SW 1271 (cell line): ENCODE data around the gene TNRC6B.
"Not testable (repeated sequence)": the region's sequence is repeated elsewhere in the genome, so short reads cannot be mapped to it uniquely, and the experiment has no call there.

Experiments
- DNase-seq, 2 experiments: peaks; one replicate each; lab custom pipeline; 2025; lab: John Stamatoyannopoulos, UW

TNRC6B gene

DNA sequence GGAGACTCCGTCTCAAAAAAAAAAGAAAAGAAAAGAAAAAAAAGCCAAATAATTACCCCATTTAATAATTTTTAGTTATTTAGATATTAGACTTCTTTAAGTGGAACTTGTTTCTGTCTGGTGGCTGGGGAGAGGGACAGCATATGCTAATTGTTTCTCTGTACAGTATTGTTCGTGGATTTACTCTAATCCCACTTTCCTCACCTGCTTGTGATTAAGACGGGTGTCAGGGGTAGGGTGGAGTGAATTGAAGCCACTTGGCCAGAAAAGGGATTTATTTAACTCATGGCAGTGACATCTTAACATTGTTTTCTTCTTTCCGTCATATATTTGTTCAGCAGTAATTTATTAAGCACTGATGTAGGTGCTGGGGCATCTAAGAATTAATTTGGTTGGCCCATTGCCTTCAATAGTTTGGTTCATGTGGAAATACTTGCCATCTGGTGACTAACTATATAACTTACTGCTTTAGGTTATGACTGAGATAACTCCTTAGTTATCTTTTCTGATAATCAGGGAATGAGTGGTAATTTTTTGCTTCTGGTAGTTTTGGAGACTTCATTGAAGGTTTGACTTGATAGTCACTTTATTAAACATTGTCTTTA is 4.6 kb downstream of the TNRC6B start:
- no peak for DNase-seq

DNA sequence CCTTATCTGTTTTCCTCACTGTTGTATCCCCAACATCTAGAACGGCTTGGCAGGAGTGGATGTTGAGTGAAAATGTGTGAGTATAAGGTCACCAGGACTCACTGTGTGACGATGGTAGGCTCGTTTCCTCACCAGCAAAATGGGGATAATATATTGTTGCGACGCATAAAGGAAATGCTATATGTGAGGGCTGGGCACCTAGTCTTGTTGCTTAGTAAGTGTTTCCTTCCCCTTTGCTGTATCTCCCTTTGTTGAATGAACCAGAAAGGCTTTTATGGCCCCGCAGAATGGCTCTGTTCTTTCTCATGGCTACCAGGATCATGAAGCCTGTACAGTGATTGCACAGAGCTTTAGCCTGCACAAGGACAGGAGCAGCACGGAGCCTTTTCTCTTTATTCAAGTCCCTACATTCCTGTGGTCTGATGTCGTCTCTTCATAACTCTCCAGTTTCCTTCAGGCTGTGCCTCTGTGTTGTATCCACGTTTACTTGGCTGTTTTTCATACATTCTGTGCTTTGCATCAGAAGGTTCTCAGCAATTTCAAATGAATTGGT is 5.4 kb downstream of the TNRC6B start:
- DNase-seq, result peak in 1 of 2 experiments; percentile 3

DNA sequence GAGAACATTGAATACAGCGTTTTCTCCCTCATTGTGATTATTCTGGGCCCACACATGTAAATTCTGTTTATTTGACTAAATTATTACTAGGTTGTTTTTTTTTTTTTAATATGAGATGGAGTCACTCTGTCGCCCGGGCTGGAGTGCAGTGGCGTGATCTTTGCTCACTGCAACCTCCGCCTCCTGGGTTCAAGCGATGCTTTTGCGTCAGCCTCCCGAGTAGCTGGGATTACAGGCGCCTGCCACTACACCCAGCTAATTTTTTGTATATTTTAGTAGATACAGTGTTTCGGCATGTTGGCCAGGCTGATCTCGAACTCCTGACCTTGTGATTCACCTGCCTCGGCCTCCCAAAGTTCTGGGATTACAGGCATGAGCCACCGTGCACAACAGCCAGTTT is 5.9 kb downstream of the TNRC6B start:
- DNase-seq, result not testable (repeated sequence)

DNA sequence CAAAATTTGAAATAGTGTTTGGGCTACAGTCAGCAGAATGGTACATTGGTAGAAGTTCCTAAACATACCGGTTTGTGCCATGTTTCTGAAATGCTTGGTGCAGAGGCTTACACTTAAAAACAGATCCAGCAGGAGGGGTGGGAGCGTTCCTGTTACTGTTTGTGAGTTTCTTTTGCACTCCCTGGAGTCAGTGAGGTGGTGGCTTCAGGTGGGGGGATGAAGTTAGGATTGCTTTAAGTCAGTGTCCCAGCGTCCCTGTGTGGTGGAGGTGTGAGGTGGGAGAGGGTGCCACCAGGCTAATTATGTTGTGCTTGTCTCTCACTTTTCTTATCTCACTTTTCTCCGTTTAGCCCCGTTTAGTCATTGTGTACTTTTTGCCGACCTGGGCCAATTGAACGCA is 9.7 kb downstream of the TNRC6B start:
- no peak for DNase-seq

DNA sequence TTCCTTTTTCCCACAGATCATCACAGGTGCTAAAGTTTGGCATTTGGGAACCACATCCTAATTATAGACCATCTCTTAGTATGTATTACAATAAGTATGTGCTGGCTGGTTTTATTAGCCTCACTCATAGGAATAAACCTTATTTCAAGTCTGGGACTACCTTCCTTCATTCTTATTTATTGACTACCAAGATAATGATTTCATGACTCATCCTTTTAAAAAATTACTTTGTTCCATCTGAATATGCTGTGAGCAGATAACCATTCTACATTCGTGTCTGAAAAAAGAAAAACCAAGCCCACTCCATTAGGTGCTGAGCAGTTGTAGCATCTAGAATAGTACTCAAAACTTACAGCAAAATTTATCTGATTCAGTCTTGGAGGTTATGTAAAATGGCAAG is 12.3 kb downstream of the TNRC6B start:
- no peak for DNase-seq

DNA sequence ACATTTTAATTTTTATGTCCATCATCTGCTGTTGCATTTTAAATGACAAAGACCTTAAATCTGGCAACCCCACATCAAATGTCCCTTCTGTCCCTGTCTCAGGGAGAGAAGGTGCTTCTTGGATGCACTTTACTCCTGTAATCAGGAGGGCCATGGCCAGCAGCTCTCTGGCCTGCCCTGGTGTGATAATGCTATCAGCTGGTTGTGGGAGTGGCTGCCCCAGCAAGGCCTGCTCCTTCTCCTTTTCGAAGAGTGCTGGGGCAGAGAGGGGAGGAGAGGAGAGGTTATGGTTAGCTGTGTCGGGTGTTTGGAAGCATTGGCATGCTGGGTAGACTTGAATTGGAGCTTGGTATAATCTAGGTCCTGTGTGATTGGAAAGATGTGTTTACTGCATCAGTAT is 12.8 kb downstream of the TNRC6B start:
- DNase-seq, result no peak

DNA sequence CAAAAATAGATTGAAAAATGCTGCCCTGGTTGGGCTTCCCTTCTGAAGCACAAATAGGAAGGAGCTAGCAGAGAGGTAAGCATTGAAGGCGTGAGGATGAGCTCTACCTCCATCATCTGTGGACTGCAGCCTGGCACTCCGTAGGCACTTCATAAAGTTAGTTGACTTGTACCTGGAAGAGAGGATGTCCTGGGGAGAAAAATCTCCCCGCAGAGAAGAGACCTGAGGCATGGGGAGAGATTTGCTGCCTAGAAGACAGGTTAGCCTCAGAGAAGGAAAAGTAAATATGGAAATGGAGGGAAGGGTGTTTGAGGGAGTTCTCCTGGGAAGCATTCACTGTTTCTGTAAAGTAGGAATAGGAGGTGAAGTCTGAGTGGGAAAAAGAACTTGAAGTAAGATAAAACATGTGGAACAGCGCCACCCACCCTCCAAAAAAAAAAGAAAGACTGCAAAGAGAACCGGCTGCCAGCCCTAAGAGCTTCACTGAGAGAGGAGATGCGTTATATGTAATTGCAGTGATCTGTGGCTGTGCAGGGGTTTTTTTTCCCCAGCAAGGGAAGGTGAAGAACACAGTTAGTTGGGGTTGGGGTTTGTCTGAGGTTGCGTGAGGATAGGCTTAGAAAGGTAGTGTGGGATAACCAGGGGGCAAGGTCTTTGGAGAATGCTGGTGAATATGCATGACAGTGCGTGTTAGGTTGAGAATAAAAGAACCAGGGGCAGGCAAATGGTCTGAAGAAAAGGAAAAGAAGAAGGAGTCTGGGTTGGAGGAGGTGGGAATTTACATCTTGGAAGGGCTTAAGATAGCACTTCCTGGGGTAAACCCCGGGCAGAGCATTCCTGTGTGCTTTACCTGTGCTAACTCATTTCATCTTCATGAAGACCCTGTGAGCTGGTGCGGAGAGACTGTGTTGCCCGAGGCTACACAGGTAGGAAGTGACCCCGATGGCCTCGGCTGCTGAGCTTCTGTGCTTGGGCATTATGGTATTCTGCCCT is 16.0 kb downstream of the TNRC6B start:
- DNase-seq, result no peak

DNA sequence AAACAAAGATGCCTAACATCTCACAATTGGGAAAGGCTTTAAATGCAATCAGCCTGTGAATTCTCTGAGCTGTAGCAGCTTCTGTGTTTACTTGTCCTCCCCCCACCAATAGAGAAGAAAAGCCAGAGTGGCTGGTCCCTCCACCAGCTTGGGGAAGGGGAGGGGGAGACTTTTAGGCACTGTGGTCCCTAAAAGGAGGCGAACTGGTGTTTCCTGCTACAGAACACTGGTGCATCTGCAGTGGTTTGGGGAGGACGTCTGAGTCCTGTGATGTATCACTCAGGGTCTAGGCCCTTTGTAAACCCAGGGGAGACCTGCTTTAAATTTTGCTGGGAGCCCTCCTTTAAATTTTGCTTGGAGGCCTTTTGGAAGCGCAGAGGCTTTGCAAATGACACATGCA is 16.9 kb downstream of the TNRC6B start:
- no peak for DNase-seq

DNA sequence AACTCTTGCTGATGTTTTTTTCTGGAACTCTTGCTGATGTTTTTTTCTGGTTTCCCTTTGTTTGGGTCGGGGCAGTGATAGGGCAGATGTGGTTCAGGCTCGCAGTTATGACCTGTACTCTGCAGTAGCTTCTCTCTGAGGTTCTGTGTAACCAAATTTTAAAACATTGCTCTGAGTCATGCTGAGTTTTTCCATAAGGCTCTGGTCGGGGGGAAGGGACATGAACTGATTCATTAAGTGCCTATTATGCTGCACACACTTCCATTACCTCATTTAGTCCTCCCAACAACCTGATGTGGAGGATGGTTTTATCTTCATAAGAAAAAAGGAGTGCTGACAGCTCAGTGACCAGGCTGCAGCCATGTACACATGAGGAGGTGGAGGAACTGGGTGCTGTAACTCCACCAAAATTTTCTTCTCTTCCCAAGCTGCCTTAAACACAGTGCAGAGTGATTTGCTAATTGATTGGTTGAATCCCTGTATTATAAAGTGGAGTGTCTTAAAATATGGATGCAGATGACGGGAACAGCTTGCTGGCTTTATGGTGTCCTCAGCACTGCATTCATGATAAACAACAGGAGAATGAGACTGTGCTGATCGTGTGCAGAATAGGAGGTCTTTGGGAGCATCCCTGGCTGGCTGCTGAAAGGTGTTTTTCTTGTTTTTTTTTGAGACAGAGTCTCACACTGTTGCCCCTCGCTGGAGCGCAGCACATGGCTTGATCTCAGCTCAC is 19.1 kb downstream of the TNRC6B start:
- no peak for DNase-seq

DNA sequence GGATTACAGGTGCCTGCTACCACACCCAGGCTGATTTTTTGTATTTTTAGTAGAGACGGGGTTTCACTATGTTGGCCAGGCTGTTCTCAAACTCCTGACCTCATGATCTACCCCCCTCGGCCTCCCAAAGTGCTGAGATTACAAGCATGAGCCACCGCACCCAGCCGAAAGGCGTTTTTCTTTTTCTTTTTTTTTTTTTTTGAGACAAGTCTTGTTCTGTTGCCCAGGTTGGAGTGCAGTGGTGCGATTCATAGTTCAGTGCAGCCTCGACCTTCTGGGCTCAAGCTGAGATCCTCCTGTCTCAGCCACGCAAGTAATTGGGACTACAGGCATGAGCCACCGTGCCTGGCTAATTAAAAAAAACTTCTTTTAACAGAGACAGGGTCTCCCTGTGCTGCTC is 19.7 kb downstream of the TNRC6B start:
- DNase-seq, result not testable (repeated sequence)

DNA sequence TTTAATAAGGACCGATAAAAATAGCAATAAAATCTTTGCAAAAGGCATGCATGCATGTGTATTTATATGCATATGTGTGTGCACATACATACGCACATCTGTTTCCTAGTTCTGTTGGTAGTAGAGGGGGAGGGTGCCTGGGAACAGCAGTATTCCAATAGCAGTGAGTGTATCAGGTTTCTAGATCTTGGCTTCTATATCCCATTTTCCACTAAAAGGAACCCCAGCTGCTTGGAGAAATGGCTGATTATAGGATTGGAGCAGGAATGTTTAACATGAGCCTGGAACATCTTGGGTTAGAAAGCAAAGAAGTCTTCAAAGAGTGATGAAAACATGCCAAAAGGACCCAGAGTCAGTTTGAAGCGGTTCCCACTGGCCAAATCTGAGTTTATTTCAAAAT is 21.0 kb downstream of the TNRC6B start:
- DNase-seq, result no peak

DNA sequence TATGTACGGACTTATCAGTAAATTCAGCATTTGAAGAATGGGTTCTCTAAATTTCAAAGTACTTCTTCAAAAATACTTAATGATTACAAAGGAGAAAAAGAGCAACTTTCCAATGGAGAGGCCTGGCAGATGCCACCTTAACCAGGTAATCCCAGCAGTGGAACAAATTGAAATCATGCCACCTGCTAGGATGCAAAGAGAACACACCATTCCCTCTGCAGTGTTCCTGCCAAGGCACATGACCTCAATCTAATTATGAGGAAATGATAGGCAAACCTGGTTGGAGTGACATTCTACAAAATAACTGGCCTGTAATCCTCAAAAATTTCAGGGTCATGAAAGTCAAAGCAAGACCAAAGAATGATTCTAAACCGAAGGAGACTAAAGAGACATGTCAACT is 21.5 kb downstream of the TNRC6B start:
- no peak for DNase-seq

DNA sequence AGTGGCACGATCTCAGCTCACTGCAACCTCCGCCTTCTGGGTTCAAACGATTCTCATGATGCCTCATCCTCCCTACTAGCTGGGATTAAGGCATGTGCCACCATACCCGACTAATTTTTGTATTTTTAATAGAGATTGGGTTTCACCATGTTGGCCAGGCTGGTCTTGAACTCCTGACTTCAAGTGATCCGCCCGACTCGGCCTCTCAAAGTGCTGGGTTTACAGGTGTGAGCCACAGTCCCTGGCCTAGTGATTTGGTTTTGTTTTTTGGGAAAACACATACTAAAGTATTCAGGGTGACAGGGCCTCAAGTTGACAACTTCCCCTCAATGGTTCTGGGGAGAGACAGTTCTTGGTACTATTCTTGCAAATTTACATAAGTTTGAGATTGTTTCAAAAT is 22.1 kb downstream of the TNRC6B start:
- no peak for DNase-seq

DNA sequence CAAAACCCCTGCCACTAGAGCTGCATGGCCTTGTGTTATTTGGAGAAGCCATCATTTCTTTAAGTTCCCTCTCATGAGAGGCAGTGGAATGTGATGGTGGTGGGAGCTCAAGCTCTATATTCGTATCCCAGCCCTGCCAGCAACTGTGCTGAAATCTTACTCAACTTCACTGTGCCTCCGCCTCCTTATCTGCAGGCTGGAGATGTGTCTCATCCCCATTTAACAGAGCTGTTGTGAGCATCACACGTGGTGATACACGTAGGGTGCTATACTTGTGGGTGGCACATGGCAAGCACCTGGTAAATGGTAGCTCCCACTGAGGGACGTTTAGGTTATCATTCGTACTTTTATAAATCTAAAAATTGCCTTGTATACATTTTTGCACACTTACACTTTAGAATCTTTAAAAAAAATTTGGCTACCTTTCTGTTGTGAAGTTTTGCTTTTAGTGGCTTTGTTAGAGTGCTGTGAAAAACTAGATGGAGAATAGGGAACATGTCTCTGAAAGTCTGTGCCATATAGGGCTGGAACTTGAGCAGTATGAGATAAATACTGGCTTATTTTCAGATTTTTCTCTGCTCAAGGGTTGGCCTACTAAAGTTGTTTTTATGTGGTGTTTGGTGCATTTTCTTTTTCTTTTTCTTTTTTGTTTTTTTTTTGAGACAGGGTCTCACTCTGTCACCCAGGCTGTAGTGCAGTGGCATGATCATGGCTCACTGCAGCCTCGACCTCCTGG is 23.2 kb downstream of the TNRC6B start:
- no peak for DNase-seq

DNA sequence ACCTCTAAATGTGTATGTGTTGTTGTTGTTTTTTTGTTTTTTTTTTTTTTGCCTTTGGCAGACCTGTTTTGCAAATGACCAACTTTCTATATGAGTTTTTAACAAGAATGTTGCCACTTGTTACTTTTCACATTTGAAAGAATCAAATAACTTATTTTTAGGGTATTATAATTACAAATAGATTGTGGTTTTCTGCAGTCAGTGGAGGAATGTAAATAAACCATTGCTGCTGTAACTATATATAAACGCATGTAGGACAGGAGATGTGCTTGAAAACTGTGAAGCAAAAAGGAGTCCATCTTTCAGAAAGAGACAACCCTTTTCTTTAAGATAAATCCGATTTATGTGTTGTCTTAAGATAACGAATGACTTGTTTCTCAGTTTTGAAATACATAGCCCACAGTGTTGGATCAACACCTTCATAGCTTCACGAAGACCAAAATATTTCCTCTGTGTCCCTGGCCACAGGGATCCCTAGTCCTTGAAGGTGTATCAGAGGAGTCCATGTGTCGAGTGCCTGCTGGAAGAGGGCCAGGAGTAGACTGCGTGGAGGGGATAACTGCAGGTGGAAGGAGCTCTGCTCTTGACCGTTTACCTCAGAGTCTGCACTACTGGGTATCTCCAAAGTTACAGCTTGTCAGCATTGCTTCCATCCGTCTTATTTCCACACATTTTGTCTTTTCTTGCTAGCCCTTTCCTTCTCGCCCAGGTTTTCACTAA is 24.7 kb downstream of the TNRC6B start:
- DNase-seq, result no peak

DNA sequence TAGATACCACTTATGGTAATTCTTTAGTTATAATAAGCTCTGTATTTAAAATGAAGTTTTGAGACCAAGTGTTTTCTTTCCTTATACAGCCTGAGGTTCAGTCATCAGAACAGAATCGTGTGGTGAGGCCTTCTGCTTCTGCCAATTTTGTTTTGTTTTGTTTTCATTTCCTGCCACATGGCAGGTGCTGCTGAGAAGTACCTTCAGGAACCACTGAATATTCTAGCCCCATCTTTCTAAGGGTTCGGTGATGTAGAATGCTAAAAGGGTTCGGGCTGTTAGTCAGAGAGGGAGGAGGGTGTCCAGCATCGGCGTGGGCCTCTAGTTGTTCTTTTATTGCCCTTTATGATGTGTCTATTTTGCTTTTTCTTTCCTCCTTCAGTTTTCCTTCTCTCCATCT is 25.8 kb downstream of the TNRC6B start:
- no peak for DNase-seq

DNA sequence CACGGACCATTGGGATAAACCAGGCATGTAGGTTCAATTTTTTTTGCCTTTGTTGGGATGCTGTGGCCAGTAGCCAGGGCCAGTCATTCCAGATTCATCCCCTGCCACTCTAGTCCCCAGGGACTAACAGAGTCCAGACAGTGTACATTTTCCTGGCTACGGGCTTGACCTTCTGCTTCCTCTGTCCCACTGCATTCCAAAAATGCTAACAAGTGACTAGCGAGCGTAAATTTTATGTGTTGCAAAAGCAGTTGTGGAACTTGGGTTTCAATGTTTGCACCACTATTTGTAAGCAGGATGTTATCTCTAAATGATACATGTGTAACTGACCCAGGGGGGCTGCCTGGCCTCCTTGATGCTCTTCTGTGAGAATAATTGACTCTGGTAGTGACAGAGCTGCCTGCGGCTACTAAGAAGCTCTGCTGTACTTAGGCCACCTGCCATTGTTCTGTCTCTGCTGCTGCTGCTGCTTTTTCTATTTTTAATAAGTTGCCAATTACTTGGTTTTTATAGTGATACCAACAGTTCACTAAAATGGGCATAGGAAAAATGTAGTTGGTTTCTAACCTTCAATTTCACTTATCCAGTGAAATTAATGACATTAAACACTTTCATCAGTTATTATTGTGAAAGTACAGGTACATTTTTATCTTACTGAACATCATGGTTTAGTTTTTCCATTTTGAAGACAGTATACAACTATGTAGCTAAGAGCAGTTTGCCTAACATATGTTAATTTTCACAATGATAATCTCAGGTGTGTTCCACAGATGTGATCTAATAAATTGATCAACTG is 26.8 kb downstream of the TNRC6B start:
- DNase-seq, result no peak

DNA sequence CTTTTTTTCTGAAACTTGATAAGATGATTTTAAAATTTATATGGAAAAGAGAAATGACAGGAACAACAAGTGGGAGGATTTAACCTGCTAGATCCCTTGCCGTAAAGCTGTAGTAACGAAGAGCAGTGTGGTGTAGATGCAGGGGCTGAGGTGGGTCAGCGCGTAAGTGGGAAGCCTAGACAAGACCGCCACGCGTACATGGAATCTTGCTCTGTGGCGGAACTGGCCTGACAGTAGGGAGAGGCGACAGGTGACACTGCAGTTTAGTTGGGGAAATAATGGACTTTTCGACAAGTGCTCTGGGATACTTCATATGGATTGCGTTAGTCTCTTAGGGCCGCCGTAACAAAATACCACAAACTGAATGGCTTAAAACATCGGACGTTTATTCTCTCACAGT is 28.8 kb downstream of the TNRC6B start:
- no peak for DNase-seq

DNA sequence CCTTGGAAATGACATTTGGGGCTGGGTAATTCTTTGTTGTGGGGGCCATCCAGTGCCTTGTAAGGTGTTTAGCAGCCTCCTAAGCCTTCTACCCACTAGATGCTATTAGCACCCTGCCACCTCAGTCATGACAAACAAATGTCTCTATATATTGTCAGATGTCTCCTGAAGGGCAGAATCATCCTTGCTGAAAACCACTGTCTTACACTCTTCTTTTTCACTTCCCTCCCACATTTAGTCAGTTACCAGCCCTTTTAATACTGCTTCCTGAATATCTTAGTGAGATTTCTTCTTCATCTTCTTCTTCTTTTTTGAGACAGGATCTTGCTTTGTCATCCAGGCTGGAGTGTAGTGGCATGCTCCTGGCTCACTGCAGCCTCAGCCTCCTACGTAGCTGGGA is 33.1 kb downstream of the TNRC6B start:
- no peak for DNase-seq

DNA sequence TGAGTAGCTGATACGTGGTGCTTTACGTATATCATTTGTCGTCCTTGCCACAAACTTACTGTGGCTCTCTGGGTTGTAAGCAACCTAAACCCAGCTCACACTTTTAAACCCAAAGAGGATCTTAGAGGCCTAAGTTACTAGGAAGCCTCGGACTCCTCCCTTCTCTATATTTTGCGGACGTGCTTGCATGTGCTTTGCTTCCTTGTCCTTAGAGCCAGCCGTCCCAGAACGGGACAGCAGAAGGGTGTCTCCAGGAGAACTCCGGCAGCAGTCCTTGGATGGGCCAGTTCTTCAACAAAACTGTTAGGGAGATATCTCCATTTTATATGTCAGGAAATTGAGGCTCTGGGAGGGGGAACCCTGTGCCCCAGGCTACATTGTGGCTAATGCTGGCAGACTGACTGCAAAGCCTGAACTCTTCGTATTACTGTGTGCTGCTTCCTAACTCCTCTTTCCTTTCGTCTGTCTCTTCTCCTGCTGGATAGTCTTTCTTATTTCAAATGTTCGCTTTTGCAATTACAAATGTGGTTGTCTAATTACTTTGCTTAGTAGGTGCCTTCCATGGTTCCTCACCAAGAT is 33.8 kb downstream of the TNRC6B start:
- DNase-seq, result no peak
